HG03039 (cell line): Measurements from ENCODE around the gene MBTPS1.

Experiments
- ATAC-seq: cut with Tn5 transposase; IDR thresholded peaks from one replicate; pipeline ENCODE4 v1.9.1; 2021; ENCODE audit warnings: mild to moderate bottlenecking, moderate library complexity; ENCODE audit not compliant: unreplicated experiment

Gene MBTPS1

DNA sequence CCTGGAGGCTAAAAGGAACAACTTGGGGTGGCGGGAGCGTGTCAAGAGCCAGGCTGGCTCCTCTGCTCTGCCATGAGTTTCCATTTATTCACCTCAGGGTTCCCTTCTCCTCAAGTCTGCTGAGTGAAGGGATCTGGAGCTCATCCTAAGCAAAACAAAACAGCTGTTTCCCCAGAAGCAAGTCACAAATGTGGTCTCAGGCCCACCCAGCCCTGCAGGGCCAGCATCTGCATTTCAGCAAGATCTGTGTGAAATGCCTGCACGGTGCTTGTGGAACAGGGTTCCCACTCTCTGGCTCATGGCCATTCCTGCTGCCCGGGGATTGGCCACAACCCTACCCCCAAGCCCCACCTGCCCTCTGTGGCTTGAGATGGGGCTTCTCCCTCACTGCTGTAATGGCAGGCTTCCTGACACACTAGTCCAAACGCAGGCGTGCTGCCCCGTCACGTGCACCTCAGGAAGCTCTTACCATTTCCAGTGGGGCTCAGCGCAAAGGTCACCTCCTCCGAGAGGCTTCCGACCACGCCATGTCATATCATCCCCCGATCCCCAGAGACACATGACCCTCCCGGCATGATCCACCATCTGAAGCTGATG is 76.4 kb downstream of the MBTPS1 start:
- ATAC-seq, result no peak

DNA sequence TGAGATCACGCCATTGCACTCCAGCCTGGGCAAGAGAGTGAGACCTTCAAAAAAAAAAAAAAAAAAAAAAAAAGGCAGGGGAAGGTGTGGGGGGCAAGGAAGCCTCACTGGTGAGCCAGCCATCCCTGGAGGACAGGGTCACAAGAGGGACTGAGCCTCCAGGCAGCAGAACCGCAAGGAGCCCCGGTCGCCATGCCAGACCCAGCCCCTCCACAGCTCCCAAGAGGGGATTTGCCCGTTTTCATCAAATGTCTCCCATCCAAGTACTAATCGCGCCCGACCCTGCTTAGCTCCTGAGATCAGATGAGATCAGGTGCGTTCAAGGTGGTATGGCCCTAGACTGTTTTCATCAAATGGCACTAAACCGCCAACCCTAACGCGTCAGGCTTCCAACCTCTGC is 77.0 kb downstream of the MBTPS1 start:
- no peak for ATAC-seq

- no peak for ATAC-seq
These were observed 78.3 kb downstream of the MBTPS1 start for GRCh38 chr16:84038469-84038868.

- no peak for ATAC-seq
These were observed 79.7 kb downstream of the MBTPS1 start for GRCh38 chr16:84036982-84037425.

DNA sequence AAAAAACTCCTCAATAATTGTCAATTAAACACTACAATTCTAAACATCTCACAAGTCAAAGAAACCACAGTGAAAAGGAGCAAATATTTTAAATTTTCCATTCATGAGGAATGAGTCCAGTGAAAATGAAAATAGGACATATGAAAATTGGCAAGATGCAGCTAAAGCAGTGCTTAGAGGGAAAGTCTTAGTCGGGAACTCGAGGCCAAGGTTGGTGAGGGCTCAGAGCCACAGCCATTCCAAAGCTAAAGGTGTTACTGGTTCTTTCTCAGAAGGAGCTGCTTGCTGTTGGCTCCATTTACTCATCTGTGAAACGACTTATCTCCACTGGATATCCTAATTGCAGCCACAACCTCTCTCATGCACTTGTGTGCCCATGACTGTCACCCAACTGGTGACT is 80.6 kb downstream of the MBTPS1 start:
- no peak for ATAC-seq

- ATAC-seq, result no peak
These were observed 82.2 kb downstream of the MBTPS1 start for GRCh38 chr16:84034516-84034915.

- ATAC-seq, result no peak
These were observed 83.2 kb downstream of the MBTPS1 start for GRCh38 chr16:84033251-84034195.

DNA sequence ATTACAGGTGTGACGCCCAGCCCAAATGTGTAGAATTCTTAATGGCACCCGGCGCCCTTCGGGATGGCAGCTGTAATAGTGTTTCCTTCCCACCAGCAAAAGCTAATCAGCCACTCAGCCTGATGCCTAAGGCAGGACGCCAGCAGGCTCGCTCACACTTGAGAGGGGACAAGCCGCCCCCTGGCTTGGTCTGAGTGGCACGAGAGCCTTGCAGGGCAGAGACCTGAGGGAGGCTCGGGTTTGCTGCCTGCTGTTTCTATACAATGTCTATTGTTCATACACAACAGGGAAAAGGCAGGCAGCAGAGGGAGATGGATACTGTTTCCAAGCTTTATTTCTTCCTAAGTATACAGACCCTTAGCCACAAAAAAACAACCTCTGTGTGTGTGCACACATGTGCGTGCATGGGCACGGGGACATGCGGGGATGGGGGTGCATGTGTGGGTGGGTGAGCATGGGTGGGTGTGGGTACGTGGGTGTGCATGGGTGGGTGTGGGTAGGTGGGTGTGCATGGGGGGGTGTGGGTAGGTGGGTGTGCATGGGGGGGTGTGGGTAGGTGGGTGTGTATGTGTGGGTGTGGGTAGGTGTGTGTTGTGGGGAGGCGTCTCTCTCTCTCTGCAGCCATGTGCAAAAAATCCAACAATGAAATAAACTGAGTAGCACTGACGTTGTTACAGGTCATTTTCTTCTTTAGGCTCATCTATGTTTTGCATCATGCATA is 84.1 kb downstream of the MBTPS1 start:
- ATAC-seq, result no peak

GRCh38 chr16:84031556-84031955 is 85.2 kb downstream of the MBTPS1 start:
- ATAC-seq, result no peak

GRCh38 chr16:84029297-84030047 is 87.3 kb downstream of the MBTPS1 start:
- ATAC-seq, result no peak

DNA sequence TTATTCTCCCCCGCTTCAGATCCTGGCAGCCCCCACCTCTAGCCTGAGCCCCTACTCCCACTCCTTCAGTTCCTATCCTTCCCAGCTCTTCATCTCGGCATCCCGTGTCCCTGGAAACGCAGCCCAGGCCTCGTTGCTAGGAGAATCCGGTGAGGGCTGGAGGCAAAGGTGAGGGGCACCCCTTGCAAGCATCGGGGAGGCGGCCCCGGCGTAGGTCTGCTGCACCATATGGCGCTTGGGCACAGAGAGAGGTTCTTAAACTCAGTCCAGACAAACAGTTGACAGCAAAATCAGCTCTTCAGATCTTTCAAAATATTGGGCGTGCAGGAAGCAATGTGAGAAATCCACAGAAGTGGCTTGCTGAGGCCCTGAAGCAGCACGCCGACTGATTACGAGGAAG is 89.1 kb downstream of the MBTPS1 start:
- no peak for ATAC-seq

DNA sequence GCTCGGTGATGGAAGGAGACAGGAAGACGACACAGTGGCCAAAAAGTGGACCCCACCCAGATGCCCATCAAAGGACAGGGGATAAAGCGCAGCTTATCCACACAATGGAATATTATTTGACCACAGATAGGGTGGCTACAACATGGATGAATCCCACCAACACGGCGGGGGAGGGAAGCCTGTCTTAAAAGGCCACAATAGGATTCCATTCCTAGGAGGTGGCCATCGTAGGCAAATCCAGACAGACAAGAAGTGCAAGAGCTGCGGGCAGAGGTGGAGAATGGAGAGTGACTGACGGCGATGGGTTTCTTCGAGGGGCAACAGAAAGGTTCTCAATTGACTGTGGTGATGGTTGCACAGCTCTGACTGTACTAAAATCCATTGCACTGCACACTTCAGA is 90.1 kb downstream of the MBTPS1 start:
- no peak for ATAC-seq

DNA sequence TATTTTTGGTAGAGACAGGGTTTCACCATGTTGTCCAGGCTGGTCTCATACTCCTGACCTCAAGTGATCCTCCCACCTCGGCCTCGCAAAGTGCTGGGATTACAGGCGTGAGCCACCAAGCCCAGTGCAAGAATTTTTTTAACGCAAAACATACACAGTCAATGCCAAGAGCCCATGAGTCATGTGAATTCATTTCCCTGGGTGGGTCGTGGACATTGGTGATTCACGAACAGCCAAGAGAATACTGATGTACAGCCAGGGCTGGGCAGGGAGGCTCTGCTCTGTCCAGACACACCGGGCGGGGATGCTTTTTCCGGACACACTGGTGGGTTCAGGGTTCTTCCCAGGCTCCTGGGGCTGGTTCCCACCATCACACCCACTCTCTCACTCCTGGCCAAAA is 91.9 kb downstream of the MBTPS1 start:
- no peak for ATAC-seq

- no peak for ATAC-seq
These were observed 94.1 kb downstream of the MBTPS1 start for GRCh38 chr16:84022644-84023043.

DNA sequence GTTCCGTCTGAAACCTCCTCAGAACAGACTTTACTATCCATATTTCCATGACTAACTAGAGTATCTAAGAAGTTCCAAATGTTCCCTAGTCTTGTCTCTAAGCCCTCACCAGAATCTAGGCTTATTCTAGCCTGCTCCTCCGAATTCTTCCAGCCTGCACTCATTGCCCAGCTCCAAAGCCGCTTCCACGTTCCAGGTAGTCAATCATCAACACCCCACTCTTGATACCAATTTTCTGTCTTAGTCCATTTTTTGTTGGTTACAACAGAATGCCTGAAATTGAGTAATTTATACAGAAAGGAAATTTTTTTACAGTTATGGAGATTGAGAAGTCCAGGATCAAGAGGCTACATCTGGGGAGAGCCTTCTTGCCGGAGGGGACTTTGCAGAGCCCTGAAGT is 95.3 kb downstream of the MBTPS1 start:
- ATAC-seq, result no peak

DNA sequence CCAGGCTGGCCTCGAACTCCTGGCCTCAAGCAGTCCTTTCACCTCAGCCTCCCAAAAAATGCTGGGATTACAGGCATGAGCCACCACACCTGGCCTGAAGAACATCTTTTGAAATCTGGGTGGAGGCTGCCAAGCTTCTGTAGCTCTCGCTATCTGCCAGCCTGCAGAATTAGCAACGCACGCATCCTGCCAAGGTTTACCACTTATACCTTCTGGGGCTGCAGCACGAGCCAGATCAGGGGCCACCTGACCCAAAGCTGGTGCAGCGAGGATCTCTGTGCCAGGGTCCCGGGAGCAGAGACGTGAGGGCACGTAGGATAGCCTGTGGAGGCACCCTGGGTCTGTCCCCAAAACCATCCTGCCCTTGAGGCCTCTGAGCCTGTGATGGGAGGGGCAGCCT is 96.4 kb downstream of the MBTPS1 start:
- ATAC-seq, result no peak

DNA sequence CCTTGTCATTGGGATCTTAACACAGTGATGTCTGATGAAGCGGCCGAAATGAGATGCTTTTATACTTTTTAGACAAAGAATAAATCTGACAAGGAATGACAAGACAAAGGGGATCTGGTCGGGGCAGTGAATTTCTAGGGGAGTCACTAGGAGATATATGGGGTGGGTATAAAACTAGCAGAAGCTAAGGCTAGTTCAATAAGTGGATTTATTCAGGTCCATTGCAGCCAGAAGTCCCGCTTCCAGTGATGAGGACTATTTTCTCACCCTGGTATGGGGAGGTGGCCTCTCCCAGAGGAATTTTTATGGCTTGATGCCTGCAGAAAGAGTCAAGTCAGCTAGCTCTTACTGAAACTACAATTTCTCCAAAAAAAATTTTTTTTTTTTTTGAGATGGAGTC is 98.0 kb downstream of the MBTPS1 start:
- no peak for ATAC-seq

DNA sequence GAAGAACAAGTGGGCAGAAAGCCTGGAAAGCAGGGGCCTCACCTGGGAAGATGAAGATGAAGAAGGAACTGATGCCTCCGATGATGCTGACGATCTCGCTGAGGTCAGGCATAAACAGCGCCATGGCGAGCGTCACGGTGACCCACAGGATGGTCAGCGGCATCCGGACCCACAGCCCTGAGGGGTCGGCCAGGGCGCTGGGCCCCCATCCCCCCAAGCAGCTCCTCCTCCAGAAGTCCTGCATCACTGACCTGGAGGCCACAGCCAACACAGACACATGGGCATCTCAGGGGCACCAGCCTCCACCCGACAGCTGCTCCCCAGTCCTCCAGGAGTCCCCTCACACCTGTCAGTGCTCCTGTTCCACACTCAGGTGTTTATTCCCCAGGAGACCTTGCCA is 100.3 kb downstream of the MBTPS1 start:
- ATAC-seq, result no peak

- no peak for ATAC-seq
These were observed 101.3 kb downstream of the MBTPS1 start for GRCh38 chr16:84015399-84015798.

DNA sequence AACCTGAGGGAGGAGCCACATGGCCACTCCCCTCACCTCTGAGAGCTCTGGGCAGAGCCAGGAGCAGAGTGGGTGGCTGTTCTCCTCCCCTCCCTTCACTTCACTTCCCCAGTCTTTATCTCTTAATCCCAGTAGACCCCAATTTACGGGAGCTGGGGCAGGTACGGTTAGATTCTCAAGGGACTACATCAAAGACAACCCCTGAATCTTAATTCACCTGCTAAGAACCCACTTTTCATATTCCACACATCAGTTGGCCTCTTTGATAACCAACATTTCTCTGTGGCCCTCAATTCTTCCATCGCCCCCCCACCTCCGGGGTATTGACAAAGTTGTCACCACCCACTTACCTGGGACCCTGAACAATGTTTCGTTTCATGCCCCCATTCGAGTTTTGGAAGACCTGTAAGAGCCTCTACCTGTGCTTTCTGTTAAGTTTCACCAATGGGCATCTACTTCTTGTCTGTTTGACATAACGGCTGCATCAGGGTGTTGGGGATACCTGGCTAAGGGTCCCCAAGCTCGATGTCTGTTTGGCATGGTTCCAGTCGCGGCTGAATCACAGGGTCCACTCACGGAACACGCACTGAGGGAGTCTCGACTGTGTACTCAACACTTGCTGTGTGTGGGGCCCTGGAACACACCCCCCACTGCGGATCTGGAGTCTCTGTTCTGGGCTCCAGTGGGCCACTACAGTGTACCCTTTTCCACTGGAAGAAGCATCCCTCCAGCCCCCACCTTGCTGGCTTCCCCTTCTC is 102.0 kb downstream of the MBTPS1 start:
- ATAC-seq, result peak; percentile 9
